SIG-M5 treated with dmso at 0.1 percent for 504 hours (cell line): ENCODE measurements around the gene PIP5K1B.
"Not testable (repeated sequence)": the region's sequence is repeated elsewhere in the genome, so short reads cannot be mapped to it uniquely, and the experiment has no call there.

Experiments used
- DNase-seq: peaks from one replicate; lab custom pipeline; 2025; ENCODE audit not compliant: unreplicated experiment; lab: John Stamatoyannopoulos, UW

Gene PIP5K1B

DNA sequence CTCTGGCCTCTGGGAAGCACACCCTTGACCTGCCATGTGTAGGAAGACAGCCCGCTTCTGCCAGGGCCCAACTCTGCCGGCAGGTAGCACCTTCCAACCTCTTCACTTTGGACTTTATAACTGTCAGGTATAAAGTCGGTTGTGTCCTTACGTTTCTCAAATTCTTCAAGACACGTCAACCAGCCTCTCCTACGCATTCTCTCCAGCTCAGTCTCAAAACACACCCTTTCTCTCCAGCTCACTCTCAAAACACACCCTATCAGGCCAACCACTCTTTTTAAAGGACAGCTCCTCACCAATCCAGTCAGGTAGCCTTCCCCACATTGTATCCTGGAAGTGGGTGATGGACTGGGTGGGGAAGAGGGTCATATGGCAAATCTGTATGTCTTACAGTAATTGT lies 344.1 kb downstream of the PIP5K1B start:
- no peak for DNase-seq

DNA sequence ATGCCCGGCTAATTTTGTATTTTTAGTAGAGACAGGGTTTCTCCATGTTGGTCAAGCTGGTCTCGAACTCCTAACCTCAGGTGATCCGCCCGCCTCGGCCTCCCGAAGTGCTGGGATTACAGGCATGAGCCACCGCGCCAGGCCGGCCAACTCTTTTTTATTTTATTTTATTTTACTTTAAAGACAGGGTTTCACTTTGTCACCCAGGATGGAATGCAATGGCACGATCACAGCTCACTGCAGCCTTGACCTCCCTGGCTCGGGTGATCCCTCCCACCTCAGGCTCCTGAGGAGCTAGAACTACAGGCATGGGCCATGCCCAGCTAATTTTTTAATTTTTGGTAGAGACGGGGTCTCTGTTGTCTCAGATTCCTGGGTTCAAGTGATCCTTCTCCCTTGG lies 345.9 kb downstream of the PIP5K1B start:
- DNase-seq, result not testable (repeated sequence)

DNA sequence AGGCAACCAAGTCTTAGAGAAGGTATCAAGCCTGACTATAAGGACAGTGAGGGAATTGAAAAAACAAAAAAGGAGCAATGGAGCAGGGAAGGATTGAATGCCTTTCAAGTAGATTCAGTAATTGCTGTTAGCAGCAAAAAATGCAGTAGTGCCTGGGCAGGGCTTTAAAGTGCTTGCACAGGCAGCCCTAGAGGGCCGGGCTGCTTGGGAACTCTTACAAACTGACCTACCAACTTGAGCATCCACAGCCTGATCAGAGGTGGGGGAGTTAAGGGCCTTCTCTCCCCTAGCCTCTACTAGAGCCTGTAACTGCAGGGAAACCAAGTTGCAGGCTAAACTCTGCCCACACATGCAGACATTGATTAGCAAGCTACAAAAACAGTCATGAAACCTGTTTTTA lies 349.9 kb downstream of the PIP5K1B start:
- DNase-seq, result no peak

DNA sequence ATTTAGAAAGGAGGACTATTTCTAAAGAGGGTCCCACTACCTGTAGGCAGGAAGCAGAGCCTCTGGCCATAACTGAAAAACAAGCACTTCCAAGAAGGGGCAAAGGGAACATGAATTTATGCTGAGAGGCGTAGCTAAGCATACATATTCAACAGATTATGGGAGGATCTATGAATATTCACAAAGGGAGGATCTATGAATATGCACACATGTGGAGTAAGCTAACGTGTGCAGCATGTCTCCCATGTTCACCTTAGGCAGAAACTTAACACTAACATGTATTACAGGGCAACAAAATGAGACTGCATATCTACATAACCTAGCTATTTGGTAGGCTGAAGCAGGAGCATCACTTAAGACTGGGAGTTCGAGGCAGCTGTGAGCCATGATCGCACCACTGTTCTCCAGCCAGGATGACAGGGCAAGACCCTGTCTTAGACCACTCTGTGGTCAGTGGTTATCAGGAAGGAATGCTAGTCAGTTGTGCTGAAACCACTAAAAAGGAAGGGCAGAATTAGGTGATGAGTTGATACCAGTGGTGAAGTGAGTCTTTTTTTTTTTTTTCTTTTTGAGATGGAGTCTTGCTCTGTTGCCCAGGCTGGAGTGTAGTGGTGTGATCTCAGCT lies 351.3 kb downstream of the PIP5K1B start:
- DNase-seq, result no peak

DNA sequence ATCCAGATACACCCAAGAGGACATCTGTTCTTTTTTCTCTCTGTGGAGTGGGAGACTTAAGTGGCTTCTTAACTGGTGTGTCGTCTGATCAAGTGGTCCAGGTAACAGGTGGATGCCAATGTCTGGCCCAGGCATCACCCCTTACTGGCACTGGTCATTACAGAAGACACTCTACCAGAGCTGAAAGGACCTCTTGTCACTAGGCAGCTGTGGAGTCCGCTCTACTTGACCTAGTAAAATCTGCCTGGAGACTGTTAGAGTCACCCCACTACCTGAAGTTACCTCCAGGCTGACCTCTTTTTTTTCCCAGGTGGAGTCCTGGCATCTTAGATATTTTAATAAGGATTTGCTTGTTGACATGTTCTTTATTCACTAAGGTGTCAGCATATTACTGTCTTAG lies 353.1 kb downstream of the PIP5K1B start:
- DNase-seq, result no peak
